ENCODE results near the gene GNG13.
A peak's percentile ranks its signal among the peaks of the same experiment; 100 is the strongest.

The GNG13 gene

DNA sequence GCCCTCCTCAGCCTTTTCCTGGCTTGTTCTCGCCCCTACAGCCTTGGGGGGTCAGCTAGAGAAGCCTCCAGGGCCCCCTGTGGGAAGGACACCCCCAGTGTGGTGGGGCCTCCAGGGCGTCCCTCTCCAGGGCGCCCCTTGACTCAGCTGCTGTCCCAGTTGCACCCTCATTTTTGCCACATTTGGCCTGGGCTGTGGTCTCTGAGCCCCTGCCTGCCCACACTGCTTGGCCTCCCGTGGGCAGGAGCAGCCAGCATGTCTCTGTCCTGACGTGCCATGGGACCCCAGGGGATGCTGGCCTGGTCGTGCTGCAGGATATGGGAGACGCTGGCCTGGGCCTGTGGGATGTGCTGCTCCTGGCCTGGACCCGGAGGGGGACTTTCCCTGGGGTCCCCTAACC is 7.1 kb downstream of the GNG13 start:
- no peak for DNase-seq

DNA sequence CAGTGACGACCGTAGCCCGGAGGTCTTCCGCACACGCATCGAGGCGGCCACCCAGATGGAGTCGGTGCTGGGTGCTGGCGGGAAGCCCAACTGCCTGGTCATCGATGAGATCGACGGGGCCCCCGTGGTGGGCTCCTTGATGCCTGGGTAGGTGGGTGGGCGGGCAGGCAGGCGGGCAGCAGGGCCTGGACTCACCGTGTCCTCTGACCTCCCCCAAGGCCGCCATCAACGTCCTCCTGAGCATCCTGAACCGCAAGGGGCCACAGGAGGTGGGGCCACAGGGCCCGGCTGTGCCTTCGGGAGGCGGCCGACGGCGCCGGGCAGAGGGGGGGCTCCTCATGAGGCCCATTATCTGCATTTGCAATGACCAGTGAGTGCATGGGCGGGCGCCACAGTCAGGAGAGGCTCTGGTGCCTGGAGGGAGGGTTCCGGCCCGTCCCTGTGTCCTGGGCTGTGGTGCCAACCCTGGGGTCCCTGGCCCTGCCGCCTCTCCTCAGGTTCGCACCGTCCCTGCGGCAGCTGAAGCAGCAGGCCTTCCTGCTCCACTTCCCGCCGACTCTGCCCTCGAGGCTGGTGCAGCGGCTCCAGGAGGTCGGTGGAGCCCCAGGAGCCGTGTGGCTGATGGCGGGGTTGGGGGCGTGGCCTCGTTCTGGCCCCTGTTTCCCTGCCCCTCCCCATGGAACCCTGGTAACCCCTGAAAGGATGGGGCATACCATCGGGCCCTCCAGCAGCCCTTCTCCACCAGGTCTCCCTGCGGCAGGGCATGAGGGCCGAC is 8.1 kb downstream of the GNG13 start:
- no peak for DNase-seq

DNA sequence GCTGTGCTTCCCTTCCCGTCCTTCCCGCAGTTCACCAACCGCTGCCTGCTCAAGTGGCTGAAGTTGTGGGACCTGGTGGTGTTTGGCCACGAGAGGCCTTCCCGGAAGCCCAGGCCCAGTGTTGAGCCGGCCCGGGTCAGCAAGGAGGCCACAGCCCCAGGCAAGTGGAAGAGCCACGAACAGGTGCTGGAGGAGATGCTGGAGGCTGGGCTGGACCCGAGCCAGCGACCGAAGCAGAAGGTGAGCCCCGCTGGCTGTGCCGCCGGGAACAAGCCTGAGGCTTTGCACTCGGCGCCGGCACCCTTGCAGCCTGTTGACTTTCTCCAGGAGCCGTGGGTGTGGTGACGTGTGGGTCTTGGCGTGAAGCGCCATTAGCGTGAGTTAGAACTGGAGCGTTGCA is 9.4 kb downstream of the GNG13 start:
- no peak for DNase-seq

DNA sequence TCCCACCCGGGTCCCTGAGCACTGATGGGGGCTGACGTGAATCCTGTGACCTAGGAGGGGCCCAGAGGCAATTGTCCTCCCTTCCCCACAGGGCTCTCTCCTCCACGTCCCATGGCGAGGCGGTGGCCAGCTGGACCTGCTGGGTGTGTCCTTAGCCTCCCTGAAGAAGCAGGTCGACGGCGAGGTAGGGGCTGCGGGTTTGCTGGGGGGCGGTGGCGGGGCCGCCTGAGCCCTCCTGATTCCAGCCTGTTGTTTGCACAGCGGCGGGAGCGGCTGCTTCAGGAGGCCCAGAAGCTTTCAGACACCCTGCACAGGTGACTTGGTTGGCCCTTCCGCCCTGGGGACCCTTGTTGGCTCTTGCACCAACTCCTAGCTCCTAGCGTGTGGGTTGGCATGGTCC is 10.4 kb downstream of the GNG13 start:
- DNase-seq, result no peak

DNA sequence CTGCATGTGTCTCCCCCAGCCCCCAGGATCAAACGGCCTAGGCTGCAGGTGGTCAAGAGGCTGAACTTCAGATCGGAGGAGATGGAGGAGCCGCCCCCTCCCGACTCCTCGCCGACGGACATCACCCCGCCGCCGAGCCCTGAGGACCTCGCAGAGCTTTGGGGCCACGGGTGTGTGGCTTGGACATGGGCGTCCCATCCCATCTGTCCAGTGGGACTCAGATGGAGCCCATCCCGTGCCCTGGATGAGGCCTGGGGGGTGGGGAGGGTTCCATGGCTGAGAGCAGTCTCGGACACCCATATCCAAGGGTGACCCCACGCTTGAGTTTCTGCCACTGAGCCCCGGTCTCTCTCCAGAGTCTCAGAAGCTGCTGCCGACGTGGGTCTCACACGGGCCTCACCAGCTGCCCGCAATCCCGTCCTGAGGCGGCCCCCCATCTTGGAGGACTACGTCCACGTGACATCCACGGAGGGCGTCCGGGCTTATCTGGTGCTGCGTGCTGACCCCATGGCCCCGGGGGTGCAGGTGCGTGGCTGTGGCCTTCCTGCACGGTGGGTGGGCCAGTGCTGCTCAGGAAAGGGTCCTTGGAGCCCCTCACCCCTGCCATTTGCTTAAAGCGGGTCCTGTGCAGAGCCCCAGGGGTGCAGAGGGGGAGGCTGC is 11.2 kb downstream of the GNG13 start:
- no peak for DNase-seq

DNA sequence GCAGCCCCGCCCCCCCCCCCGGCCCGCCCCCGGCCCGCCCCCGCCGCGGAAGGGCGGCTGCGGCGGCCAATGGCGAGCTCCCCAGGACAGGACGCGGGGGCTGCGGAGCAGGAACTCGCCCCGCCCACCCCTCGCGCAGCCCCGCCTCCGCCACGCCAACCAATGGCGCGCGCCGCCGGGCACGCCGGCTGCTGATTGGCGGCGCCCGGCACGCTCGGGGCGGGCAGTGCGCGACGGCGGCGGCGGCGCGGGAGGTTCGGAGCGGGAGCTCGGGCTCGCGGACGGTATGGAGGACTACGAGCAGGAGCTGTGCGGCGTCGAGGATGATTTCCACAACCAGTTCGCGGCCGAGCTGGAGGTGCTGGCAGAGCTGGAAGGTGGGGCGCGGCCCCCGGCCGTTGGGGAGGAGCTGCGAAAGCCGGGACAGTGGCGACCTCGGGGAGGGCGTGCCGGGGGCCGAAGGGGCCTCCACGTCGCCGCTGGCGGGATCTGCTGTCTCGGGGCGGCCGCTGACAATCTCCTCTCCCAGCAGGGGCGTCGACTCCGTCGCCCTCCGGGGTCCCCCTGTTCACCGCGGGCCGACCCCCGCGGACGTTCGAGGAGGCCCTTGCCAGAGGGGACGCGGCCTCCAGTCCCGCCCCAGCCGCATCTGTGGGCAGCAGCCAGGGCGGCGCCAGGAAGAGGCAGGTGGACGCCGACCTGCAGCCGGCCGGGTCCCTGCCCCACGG is 12.0 kb downstream of the GNG13 start, which contains the start of gene CHTF18:
Gene CHTF18, plus strand, starts transcription at position 222 of the 728 bp plus-strand sequence. Its CDS starts 65 bp downstream, at position 287.
- peak; percentile 96 for DNase-seq

DNA sequence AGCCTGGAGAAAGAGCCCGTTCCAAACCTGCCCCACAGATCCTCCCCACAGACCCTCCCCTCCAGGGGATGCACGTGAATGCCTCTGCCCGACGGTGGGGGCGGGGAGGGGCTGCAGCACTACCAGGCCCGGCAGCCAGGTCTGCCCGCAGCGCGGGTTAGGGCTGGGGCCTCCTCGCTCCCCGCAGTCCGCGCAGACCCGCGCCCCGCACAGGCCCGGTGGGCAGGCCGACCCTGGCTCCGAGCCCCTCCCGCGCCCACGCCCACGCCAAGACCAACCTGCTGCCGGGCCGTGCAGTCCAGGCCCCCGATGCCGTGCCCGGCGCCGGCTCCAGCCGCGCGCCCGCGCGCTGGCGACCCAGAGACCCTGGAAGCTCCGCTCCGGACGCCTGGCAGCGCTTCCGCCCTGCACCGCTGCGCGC is 12.5 kb downstream of the GNG13 start, which contains the start of gene RPUSD1:
Gene RPUSD1, minus strand, starts transcription at position 404 of the 421 bp plus-strand sequence. CDS start 644 bp downstream, outside the sequence.
- DNase-seq, result no peak

DNA sequence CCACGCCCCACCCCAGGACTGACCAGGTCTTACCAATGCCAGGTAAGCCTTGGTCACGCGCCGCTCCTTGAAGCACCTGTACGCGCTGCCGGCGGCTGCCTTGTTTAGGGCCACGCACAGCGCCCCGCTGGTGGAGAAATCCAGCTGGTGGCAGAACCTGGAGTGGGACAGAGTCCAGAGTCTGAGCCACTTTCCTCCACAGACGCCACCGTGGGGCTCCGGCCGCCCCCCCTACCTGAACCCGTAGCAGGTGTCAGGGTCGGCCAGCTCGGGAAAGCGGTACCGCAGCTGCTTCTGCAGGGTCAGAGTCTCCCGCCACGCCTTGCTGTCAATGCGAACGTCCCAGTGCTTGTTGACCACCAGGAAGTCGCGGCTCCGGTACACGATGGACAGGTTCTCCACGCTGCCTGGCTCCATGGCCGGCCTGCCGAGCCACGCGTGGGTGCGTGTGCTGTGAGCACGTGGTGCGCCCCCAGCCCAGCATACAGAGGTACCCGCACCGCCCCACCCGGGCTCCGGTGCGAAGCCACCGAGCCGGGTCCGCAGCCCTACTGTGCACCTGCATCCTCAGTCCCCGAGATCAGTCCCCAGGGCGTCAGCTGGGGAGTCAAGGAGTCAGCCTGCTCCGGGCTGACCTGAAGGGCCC is 13.1 kb downstream of the GNG13 start:
- no peak for DNase-seq

DNA sequence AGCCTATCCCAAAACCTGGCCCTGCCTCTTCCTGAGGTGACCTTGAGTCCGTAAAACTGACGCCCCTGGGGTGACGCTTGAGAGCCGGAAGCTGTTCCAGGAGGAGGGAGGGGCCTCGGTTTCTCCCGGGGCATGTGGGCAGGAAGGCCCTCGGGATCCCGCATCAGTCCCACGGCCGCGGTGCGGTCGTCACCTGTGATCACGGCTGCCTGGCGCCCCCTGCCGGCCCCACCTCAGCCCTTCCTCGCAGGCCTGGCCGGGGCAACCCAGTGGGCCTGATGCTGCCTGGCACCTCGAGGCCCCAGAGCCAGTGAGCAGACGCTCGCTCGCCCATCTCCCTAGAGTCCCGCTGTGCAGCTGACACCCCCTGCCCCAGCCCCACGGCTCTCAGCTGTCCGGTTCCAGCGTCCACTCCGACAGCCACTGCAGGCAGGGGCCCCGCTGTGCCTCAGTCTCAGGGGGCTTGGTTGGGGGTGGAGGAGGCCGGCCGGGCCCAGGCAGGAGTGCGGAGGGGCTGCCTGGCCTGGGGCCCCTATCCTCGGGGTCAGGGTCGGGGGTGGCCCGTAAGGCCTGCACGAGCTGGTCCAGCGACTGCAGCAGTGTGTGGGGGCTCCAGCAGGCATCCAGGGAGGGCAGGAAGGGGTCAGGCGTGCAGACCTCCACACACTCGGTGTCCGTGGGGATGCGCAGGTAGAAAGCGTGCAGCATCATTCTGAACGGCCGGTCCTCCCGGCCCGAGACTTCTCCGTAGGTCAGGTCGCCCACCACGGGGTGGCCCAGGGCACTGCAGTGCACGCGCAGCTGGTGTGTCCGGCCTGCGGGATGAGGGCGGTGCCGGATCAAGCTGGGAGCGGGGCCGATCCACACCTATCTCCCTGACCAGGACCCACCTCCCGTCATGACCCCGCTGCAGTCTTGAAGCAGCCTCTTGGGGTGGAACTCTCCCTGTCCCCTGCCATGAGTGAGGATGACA is 14.7 kb downstream of the GNG13 start:
- DNase-seq, result peak; percentile 78

DNA sequence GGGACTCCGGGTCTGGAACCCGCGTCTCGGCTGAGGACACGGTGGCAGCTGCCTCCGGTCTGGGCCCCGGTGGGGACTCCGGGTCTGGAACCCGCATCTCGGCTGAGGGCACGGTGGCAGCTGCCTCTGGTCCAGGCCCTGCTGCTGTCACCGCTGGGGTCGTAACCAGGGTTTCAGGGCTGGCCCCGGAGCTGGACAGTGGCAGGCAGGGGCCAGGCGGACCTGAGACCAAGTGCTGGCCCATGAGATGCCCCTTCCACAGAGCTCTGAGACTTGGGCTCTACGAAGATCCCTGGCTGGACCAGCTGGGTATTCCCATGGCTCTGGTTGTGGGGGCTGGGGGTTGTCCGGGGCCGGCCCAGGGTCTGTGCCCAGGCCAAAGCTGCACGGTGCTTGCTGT is 16.1 kb downstream of the GNG13 start:
- DNase-seq, result no peak

DNA sequence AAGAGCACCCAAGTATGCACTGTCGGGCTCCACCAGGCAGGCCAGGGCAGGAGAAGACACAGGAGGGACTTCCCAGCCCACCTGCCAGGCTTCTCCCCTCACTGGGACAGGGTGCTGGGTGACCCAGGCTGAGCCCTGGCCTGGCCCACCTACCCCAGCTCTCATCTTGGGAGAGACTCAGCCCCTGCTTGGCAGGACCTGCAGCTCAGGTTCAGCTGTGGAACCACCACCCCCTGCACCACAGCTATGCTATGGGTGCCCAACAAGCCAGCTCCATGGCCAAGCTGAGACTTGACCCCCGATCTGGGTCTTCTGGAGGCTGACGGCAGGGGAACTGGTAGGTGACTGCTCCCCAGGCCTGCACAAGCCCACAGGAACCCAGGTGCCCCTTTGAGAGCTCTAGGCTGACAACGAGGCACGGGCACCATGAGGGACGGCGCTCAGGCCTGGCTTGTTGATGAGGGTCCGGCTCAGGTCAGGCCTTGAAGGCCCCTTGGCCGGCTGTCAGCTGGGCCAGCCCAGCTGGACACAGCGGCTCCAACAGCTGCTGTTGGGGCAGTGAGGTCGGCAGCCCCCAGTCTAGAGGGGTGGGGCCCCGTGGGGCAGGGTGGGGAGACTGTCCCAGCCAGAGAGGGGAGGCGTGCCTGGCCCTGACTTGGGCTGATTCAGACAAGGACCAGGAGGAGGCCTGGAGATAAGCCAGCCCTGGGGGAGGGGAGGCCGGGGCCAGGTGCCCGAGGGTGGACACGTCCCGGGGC is 17.0 kb downstream of the GNG13 start:
- DNase-seq, result no peak

DNA sequence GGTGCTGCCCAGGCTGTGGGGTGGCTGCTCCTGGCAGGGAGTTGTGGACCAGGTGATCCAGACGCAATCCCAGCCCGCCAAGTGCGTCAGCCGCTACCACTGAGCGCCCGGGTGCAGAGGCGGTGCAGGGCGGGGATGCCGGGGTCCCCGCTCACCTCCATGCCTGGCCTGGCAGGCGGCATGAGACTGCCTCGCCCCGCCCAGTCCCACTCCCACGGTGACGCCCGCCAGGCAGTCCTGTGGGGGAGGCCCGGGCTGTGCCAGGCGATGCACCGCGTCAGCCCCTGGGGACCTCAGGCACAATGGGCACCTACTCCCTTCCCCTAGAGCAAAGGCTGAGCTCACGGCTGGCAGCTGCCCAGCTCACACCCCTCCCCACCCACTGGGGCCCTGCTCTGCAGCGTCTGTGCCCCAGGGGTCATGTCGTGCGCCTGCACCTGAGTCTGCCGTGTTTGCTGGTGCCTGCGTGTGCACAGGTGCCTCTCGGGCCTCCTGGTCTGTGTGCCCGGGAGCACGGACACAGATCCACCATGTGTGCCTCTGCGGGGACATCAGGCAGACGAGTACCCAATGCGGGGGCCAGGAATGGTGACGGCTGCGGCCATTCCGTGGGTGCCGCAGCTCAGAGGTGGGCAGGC is 17.6 kb downstream of the GNG13 start:
- DNase-seq, result no peak

DNA sequence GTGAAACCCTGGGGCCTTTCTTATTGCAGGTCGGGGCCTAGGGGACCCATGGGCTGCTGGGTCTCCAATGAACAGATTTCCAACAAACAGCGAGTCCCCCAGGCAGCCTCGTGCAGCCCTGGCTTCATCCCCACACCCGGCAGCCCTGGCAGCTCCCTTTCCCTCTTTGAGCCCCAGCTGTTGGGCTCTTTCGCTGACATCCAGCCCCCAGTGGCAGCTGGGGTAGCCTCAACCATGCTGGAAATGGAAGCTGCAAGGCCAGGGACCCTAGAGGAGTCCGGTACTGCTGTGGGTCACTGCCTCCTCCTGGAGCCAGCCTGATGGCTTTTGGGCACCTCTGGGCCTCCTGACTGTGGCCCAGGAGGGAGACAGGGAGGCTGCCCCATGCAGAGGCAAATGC is 18.3 kb downstream of the GNG13 start:
- DNase-seq, result no peak

DNA sequence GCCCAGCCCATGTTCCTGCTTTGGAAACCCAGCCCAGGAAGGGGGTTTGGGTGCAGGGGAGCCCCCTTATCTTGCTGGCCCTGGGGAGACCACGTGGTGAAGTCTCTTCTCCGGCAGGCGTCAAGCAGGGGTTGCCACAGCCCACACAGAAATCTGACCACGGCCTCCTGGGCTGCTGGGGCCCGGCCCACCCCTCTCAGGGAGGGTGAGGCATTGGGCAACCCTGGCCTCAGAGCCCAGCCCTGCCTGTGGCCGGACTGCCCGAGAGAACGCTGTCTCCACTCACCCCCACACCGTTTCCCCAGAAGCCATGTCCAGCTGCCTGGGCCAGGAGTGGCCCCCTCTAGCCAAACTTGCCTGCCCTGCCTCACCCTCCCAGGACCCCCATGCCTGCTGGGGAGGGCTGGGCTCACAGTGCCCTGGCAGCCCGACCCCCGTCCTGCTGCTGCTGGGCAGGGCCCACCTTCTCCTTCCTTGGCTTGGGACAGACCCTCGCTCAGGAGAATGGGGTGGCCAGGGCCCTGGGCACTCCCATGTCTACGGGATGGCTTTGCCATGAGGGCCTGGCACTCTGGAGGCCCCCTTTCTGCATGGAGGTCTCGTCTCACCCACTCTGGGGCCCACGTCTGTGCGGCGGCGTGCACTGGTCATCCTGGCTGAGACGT is 19.1 kb downstream of the GNG13 start:
- DNase-seq, result no peak

DNA sequence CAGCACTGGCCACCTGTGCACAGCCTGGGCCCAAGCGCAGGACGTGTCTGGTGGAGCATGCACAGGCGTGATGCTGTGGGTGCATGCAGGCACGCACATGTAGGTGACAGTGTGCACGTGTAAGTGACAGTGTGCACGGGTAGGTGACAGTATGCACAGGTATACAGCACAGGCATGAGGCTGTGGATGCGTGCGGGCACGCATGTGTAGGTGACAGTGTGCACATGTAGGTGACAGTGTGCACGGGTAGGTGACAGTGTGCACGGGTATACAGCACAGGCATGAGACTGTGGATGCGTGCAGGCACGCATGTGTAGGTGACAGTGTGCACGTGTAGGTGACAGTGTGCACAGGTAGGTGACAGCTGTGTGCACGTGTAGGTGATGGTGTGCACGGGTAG is 20.2 kb downstream of the GNG13 start:
- no peak for DNase-seq

DNA sequence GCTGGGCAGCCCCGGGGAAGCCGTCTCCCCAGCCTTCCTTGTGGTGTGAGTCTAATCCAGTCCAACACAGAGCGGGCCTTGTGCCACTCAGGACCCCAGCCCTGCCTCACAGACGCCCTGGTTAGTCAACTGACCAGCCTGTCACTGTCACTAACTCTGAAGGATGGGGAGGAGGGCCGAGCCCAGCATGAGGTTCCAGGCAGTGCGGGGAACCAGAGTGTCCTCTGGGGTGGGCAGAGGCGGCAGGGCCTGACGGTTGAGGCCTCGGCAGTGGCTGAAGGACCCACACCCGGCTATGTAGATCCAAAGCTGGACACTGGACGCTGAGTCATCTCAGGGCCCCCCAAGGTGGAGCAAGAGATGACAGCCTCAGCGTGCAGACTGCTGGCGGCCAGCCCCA is 21.0 kb downstream of the GNG13 start:
- no peak for DNase-seq

DNA sequence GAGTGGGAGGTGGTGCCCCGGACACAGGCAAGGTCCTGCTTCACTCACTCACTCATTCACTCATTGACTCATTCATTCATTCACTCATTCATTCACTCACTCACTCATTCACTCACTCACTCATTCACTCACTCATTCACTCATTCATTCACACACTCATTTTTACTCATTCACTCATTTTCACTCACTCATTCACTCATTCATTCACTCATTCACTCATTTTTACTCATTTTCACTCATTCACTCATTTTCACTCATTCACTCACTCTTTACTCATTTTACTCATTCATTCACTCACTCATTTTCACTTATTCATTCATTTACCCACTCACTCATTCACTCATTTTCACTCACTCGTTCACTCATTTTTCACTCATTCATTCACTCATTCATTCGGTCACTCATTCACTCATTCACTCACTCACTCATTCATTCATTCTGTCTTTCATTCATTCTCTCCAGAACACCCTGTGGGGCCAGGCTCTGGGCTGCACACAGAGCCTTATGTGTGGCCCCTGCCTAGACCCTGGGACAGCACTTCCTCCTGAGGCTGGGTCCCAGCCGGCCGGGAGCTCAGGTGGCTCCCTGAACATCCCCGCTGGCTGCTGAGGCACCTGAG is 21.5 kb downstream of the GNG13 start:
- DNase-seq, result no peak

DNA sequence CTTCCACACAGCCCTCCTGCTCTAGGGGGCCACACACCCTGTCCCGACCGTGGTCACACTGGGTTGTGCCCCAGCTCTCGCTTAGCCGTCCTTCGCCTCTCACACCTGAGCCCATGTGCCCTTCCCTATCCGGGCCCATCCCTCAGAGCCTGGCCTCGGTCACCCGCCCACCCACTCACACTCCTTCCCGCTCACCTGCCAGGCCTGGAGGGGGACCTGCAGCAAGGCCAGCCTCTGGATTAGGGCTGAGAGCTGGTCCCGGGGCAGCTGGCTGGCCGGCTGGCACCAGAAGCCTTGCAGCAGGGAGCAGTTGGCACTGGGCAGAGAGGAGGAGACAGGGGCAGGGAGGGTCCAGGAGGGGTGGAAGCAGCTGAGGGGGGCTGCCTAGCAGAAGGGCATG is 22.1 kb downstream of the GNG13 start:
- DNase-seq, result no peak

DNA sequence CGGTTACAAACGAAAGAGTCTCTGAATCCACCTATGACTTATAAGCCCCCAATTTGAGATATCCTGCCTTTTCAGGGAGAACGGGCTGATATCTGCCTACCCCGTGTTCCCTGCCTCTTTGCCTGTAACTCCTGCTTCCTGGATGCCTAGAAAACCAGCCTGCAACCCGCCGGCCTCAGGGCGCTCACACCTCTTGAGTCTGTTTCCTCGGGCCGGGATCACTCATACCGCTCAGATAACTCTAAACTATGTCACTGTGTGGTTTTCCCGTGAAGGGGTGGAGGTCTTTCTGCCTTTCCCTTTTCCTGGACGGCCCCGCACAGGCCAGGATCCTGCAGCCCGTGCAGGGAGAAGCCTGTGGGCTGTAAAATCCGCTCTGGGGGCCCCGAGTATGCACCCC is 22.7 kb downstream of the GNG13 start:
- DNase-seq, result no peak

DNA sequence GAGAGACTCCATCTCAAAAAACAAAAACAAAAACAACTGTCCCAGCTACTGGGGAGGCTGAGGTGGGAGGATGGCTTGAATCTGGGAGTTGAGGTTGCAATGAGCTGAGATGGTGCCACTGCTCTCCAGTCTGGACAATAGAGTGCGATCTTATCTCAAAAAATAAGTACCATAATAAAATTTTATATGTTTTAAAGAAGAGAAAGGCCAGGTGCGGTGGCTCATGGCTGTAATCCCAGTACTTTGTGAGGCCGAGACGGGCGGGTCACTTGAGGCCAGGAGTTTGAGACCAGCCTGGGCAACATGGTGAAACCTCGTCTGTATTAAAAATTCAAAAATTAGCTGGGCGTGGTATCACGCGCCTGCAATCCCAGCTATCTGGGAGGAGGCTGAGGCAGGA is 23.7 kb downstream of the GNG13 start:
- no peak for DNase-seq

Data from CD4-positive, alpha-beta T cell treated with Interleukin-21 for 1 hour (primary cell).